HG02884 (cell line): ENCODE measurements around the gene GABRG3.

Source experiments
- ATAC-seq: cut with Tn5 transposase; IDR thresholded peaks from one replicate; pipeline ENCODE4 v1.9.1; 2021; ENCODE audit warnings: mild to moderate bottlenecking, moderate library complexity; ENCODE audit not compliant: unreplicated experiment

Gene GABRG3

GRCh38 chr15:27061739-27062138 lies 90.8 kb downstream of the GABRG3 start:
- ATAC-seq, result no peak

DNA sequence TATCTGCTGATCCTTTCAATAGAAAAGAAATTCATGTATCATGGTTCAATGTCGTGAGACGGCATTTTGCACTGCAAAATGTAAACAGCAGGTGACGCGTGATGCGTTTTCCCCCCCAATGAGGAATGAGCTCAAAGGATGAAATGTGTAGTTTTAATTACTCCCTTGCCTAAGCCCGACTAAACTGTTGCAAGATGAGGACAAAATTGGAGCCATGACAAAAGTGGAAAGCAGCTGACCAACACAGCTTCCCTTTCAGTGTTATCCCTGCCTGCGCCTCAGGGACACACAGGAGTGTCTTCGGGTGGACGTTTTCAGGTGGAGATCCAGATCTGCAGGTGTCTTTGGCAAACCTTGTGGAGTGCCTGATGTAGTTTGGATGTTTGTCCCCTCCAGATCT lies 92.0 kb downstream of the GABRG3 start:
- no peak for ATAC-seq

DNA sequence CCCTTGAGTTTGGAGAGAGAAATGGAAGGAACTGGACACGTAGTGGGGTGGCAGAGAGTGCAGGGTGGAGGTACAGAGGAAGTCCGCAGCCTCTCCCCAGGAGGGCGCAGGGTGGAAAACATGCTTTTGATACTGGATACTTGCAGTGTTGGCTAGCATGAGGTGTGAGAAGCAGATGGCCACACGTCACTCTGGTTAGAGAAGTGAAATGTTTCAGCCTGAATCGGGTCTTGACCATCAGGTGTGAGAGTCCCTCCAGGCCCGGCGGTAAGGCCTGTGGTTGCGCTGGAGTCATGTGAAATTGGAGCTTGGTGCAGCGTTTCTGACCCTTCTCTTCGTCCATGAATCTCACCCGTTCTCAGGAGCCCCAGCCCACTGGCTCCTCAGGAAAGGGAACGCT lies 93.1 kb downstream of the GABRG3 start:
- no peak for ATAC-seq

DNA sequence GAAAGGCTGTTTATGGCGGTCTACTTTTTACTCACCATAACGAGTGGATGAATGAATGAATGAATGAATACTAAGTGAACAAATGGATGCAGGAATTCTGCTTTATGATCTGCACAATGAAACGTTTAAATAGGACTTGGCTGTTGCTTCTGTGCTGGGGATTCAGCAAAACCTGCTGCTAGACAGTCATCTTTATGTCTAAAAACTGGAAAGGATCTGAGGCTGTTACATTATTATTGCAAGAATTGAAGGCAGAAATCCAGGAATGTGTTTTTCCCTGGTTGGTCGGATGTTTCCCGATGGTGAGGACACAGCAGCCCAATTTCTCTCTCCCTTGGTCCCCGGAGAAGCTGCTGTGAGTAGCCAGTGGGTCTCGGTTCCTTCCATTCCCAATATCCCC lies 94.2 kb downstream of the GABRG3 start:
- ATAC-seq, result no peak

DNA sequence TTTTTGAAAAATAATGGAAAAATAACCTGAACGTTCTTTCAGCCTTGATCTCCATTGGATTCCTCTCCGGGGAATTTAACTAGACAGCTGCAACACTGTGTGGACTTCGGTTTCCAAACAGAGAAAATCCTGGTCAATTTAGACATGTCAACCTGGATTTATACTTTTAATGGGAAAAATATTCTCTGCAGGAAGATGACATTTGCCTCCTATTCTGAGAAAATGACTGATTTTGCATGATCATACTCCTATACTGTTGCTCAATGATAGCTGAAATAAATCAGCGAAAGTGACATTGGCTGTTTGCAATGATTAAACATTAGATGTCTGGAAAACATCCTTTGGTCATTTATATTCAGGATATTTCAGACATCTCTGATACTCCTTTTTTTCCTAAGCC lies 94.8 kb downstream of the GABRG3 start:
- no peak for ATAC-seq

- no peak for ATAC-seq
Measured at GRCh38 chr15:27066446-27066845, 95.5 kb downstream of the GABRG3 start.

DNA sequence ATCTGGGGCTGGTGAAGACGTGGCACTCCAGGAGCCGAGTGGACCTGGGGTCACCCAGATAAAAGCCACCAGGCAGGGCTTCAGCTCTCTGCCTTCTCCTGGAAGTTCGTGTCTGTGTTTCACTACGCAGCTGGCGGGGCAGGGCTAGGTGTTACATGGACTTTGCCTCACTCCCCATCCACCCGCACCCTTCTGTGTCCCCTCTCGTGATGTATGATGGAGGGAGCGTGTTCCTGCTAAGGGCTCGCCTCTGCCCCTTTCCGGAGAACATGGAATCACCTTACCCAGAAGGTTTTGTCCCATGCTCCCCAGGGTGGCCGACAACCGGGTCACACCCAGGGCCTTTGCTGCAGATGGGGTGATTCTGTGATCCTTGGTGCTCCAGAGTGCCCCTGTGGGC lies 96.2 kb downstream of the GABRG3 start:
- no peak for ATAC-seq

GRCh38 chr15:27070841-27071240 lies 99.9 kb downstream of the GABRG3 start:
- ATAC-seq, result no peak

DNA sequence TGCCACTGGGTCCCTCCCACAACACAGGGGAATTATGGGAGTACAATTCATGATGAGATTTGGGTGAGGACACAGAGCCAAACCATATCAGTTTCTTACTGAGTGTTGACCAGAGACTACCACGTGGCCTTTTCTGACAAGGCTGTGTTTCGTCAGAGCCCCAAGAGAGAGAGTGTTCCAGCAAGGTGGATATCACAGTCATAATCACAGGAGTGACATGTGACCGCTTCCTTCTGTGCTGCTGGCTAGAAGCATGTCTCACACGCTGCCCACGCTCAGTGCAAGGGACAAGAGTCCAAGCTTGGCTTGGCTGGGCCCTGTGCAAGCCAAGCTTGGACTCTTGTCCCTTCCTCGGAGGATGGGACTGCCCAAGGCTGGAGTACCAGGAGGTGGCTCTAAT lies 103.2 kb downstream of the GABRG3 start:
- no peak for ATAC-seq

DNA sequence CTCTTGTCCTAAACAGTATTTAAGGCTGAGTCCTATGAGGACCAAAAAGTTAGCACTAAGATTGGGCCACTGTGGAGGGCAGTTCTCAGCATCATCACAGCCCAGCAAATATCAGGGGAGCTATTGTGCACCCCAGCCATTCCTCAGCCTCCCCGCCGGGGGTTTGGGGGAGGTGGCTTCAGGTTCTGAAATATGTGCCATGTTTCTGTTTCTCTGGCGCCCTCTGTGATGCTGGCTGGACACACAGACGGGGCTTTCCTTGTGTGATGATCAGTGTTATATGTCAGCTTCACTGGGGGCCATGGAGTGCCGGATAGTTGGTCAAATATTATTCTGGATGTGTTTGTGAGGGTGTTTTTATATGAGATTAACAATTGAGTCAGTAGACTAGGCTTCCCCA lies 106.8 kb downstream of the GABRG3 start:
- no peak for ATAC-seq

DNA sequence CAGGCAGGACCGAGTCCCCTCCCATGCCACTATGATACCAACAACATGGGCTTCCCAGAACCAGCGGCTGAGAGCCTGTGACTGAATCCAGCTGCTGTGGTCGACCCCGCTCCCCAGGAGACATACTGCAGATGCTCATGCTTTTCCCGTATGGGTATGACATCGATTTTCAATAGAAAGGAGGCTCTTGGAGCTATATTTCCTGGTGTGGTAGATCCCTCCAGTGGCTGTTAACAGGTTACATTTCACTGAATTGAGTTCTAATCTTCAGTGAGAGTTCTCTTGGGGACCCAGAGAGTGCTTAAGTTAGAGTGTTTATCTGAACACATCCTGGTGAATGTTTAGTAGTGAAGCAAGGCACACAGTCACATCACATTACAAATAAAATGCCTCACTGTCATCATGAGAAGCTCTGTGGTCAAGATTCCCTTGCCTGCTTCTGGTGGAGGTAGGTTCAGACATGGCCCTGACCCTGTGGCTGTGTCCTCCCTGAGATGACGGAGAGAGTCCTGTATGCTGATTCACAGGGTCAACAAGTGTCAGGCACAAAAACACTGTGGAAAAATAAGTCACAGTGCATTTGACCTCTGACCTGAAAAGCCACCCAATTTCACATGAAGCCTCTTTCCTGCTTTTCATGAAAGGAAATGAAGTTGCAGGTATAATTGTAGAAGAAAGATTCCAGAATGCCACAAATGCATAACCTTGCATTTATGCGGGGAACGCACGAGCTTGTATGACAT lies 110.9 kb downstream of the GABRG3 start:
- no peak for ATAC-seq

- no peak for ATAC-seq
Measured at GRCh38 chr15:27082526-27082925, 111.5 kb downstream of the GABRG3 start.

GRCh38 chr15:27084844-27085243 lies 113.9 kb downstream of the GABRG3 start:
- ATAC-seq, result no peak

DNA sequence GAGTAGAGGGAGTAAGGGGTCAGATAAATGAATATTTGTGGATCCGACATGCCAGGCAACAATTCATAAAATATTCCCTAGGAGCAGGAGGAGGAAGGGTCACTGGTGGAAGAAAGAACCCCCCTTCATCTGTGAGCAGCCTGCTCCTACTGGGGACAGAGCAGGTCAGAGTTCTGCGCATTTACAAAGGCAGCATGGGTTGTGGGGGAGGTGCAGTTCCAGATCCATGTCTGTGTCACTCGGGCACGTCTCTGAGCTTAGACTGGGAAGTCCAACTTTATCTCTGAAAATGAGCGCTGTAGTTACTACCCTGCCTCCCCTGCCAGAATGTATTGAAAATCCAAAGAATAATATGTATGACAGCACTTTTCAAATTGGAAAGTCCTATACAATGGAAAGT lies 115.2 kb downstream of the GABRG3 start:
- ATAC-seq, result no peak

GRCh38 chr15:27086805-27087204 lies 115.8 kb downstream of the GABRG3 start:
- ATAC-seq, result no peak

DNA sequence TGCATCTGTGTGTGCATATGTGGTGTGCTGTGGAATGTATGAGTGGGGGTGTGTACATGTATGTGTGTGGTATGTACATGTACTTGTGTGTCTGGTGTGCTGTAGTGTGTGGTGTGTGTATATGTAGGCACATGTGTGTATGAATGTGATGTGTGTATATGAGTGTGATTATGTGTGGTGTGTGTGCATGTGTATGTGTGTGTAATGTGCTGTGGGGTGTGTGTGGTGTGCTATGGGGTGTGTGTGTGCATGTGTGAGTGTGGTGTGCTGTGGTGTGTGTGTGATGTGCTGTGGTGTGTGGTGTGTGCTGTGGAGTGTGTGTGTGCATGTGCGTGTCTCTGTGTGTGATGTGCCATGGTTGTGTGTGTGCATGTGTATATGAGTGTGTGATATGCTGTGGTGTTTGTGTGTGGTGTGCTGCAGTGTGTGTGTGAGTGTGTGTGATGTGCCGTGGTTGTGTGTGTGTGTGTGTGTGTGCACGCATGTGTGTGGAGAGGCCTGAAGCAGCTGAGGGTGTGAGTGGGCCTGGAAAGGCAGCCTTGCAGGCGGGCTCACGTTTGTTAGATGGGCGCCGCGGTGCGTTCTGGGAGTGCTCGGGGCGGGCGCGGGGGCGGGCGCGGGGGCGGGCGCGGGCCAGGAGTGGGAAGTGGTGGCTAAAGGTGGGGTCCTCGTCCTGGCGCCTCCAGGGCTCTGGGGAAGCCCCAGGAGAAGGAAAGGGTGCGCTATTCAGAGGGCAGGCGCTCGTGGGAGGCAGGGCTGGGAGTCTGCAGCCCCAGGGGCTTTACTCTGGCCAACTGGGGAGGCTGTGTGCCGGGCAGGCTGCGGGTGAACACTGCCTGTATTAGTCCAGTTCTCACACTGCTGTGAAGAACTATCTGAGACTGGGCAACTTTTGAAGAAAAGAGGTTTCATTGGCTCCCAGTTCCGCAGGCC lies 116.9 kb downstream of the GABRG3 start:
- ATAC-seq, result no peak

- no peak for ATAC-seq
Measured at GRCh38 chr15:27088584-27089232, 117.7 kb downstream of the GABRG3 start.

DNA sequence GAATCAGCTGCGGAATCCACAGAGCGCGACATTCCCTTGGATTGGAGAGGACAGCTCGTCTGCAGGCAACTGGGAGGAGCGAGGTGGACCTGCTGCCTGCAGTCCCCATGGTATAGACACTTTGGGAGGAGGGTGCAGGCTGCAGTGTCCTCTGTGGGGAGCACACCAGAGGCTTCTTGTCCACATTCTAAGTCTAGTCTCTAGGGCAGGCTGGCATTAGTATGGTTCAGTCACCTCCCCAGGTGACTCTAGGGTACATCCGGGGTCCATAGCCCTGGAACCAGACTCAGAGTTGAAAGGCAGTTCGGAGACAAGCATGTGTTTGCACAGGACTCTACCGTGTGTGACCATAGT lies 118.2 kb downstream of the GABRG3 start:
- ATAC-seq, result no peak

- no peak for ATAC-seq
Measured at GRCh38 chr15:27089676-27090075, 118.7 kb downstream of the GABRG3 start.

DNA sequence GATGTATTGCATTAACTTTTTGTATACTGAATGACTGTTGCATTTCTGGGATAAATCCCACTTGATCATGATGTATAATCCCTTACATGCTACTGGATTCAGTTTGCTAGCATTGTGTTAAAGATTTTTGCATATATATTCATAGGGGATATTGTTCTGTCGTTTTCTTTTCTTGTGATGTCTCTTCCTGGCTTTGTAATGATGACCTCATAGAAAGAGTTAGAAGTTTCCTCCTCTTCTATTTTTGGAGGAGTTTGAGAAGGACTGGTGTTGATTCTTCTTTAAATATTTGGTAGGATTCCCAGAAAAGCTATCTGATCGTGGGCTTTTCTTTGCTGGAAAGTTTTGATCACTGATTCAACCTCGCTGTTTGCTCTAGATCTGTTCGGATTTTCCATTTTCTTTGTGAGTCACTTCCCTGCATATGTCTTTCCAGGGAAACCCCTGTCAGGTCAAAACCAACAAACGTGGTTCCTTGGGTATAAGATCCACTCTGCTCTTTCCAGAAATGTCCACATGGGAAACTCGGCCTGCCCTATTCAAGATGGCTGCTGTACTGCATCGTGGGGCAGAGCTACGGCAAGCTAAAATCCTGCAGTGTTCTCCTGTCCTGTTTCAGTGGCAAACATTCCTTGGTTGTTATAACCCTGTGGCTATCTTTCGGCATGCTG lies 120.4 kb downstream of the GABRG3 start:
- no peak for ATAC-seq

DNA sequence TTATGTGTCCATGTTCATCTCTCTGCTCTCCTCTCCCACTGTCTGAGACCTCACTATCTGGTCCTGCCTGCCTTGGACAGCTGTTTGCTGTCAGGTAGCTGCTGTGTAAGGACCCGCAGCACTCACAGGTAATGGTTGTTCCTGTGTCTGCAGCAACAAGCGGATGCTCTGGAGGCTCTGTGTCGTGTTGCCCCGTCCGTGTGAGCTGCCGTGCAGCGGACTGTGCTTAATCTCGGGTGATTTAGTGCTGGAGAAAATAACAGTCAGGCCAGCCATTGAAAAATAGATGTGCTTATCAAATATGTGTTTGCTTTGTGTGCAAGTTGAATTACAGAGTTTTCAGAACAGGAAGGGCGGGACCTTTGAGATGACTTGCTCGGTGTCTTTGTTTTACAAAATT lies 121.4 kb downstream of the GABRG3 start:
- no peak for ATAC-seq
